HCT116 (cell line): ENCODE results near the gene RNF166. TPM values are rescaled to one million over a fixed set of nuclear protein-coding genes. Genes with fewer than 3 reads are reported as not detected.

Experiments used
- ATAC-seq: fragments of 200-7000 bp; cut with Tn5 transposase; 2 replicates; pipeline ENCODE4 v1.9.1; 2020; ENCODE audit warnings: mild to moderate bottlenecking, moderate library complexity
- BruUV-seq: library from RNA; stranded (reverse); fragments of 400-500 nt; replicated peaks from 2 replicates; lab custom pipeline; 2021; lab: Mats Ljungman, UMichigan
- CTCF ChIA-PET: fragments of 300-600 bp; sonication (Branson Sonifier 250); formaldehyde crosslinking; loops from one replicate; lab custom pipeline; 2021; ENCODE audit warnings: antibody characterized with exemption; lab: Charles Lee
- POLR2A ChIA-PET: fragments of 300-600, 350-600 bp; sonication (Branson Sonifier 250); formaldehyde crosslinking; loops from one replicate; lab custom pipeline; 2021; ENCODE audit warnings: antibody characterized with exemption; lab: Charles Lee
- RAD21 ChIA-PET, 2 experiments: fragments of 300-600 bp; sonication (Branson Sonifier 250); formaldehyde crosslinking; loops; one replicate each; lab custom pipeline; 2023; ENCODE audit warnings: low total read pairs in 2 of 2; ENCODE audit not compliant: uncharacterized antibody in 2 of 2, unreplicated experiment in 2 of 2, low non-redundant PET in 1 of 2; lab: Charles Lee
- DNase-seq: peaks from one replicate; pipeline ENCODE4 v3.0.0-alpha.2; 2010; ENCODE audit warnings: low read depth, low spot score
- H2AFZ ChIP-seq: fragments of 200-600 bp; shearing (Covaris generic), sonication (generic); 2 replicates; pipeline ENCODE4 v1.6.1; 2017; ENCODE audit warnings: low read depth, mixed run types, mixed read lengths, antibody characterized with exemption, low read length; ENCODE audit not compliant: poor library complexity, severe bottlenecking
- H3K27ac ChIP-seq: 2 replicates; pipeline ENCODE4 v1.5.1; 2012; ENCODE audit warnings: low read depth, low read length
- H3K27me3 ChIP-seq: fragments of 200-600 bp; sonication (generic); 2 replicates; pipeline ENCODE4 v1.6.1; 2016; ENCODE audit warnings: mixed run types, low read length, mixed read lengths; ENCODE audit not compliant: insufficient read depth
- H3K36me3 ChIP-seq, 2 experiments: fragments of 200-500 bp in 1 of 2; fragments of 200-600 bp in 1 of 2; sonication (Bioruptor generic) in 1 of 2; sonication (generic) in 1 of 2; 2 replicates each; pipeline versions ENCODE4 v1.5.1 to v1.6.1; 2014 to 2016; ENCODE audit warnings: low read length in 2 of 2, inconsistent platforms in 1 of 2, mixed read lengths in 1 of 2, mixed run types in 1 of 2; ENCODE audit not compliant: insufficient read depth in 2 of 2, control insufficient read depth in 1 of 2
- H3K4me1 ChIP-seq, 2 experiments: fragments of 200-600 bp in 1 of 2; sonication (generic) in 1 of 2; 2 replicates each; pipeline versions ENCODE4 v1.5.1 to v1.6.1; 2012 to 2017; ENCODE audit warnings: low read length in 2 of 2, inconsistent platforms in 1 of 2, mild to moderate bottlenecking in 1 of 2, mixed read lengths in 1 of 2, mixed run types in 1 of 2, moderate library complexity in 1 of 2; ENCODE audit not compliant: insufficient read depth in 2 of 2, control insufficient read depth in 1 of 2
- H3K4me2 ChIP-seq: fragments of 200-600 bp; sonication (generic); 2 replicates; pipeline ENCODE4 v1.6.1; 2017; ENCODE audit warnings: mixed run types, low read length, mixed read lengths
- H3K4me3 ChIP-seq, 2 experiments: fragments of 200-600 bp in 1 of 2; sonication (generic) in 1 of 2; replicated peaks in 1 of 2; 2 replicates each; pipeline ENCODE4 v1.5.1; 2011 to 2016; ENCODE audit warnings: low read length in 2 of 2, control low read depth in 1 of 2, low read depth in 1 of 2, mild to moderate bottlenecking in 1 of 2, mixed read lengths in 1 of 2, mixed run types in 1 of 2
- H3K79me2 ChIP-seq: fragments of 200-600 bp; sonication (generic); 2 replicates; pipeline ENCODE4 v1.6.1; 2017; ENCODE audit warnings: mild to moderate bottlenecking, mixed run types, low read length, moderate library complexity, mixed read lengths; ENCODE audit not compliant: insufficient read depth
- H3K9ac ChIP-seq: fragments of 200-600 bp; sonication (generic); 2 replicates; pipeline ENCODE4 v1.6.1; 2016; ENCODE audit warnings: low read length, mixed read lengths
- H3K9me2 ChIP-seq: fragments of 200-600 bp; sonication (generic), shearing (Covaris generic); 2 replicates; pipeline ENCODE4 v1.6.1; 2017; ENCODE audit warnings: mixed run types, mild to moderate bottlenecking, moderate library complexity; ENCODE audit not compliant: insufficient read depth
- H3K9me3 ChIP-seq, 2 experiments: fragments of 200-500 bp in 1 of 2; fragments of 200-600 bp in 1 of 2; sonication (Bioruptor generic) in 1 of 2; sonication (generic) in 1 of 2; 2 replicates each; pipeline ENCODE4 v1.6.1; 2014 to 2017; ENCODE audit warnings: low read length in 2 of 2, mixed read lengths in 2 of 2, inconsistent platforms in 1 of 2, low read depth in 1 of 2, mild to moderate bottlenecking in 1 of 2, mixed run types in 1 of 2, moderate library complexity in 1 of 2; ENCODE audit not compliant: control insufficient read depth in 1 of 2, insufficient read depth in 1 of 2
- H4K20me1 ChIP-seq: fragments of 200-600 bp; sonication (generic), shearing (Covaris generic); 2 replicates; pipeline ENCODE4 v1.6.1; 2017; ENCODE audit warnings: mixed run types, mild to moderate bottlenecking, moderate library complexity; ENCODE audit not compliant: insufficient read depth
- CBX3 ChIP-seq: IDR thresholded peaks from 2 replicates; pipeline ENCODE4 v1.6.1; 2012; ENCODE audit warnings: low read depth
- EGR1 ChIP-seq: IDR thresholded peaks from 2 replicates; pipeline ENCODE4 v1.6.1; 2012; ENCODE audit warnings: low read depth
- ELF1 ChIP-seq: IDR thresholded peaks from 2 replicates; pipeline ENCODE4 v1.6.1; 2012; ENCODE audit warnings: low read depth, borderline replicate concordance
- MAX ChIP-seq: IDR thresholded peaks from 2 replicates; pipeline ENCODE4 v1.6.1; 2012
- POLR2AphosphoS5 ChIP-seq: IDR thresholded peaks from 2 replicates; pipeline ENCODE4 v1.6.1; 2011; ENCODE audit warnings: mild to moderate bottlenecking, low read depth, low read length, moderate library complexity
- RAD21 ChIP-seq: IDR thresholded peaks from 2 replicates; pipeline ENCODE4 v1.6.1; 2012; ENCODE audit warnings: low read depth, mild to moderate bottlenecking
- intact Hi-C: fragments of 100-400 bp; cut with micrococcal nuclease; formaldehyde crosslinking; loops from 2 replicates; pipeline ENCODE4 v1.10.0; 2022
- total RNA-seq: library from RNA; stranded (reverse); gene quantifications from one replicate; pipeline ENCODE4 v1.2.1, GENCODE V29; 2021; ENCODE audit not compliant: unreplicated experiment

RNF166 gene
- total RNA-seq, 1 experiment from 2014 or later = 39.4 TPM

- DNase-seq (no peak), ATAC-seq (no peak)
- Histone ChIP-seq H3K9ac (no peak overlapping the region), H3K27me3 (no peaks in the 10 kb centered on the region), H2AFZ (no peak overlapping the region), H3K36me3 (peaks cover 45 to 69% of the 10 kb centered on the region in 2 experiments; a peak in 3 of 4 replicates), H3K9me3 (no peaks in the 10 kb centered on the region), H4K20me1 (0 out of 2 replicates have a peak, but pooled peaks cover 3% of the 10 kb centered on the region), H3K4me3 (no peak overlapping the region), H3K4me1 (peaks cover 0 to 5% of the 10 kb centered on the region in 2 experiments; a peak in 1 of 4 replicates), H3K4me2 (no peak overlapping the region), H3K79me2 (peaks cover 11% of the 10 kb centered on the region; the same call in 1 of the 2 replicates), H3K9me2 (no peaks in the 10 kb centered on the region), H3K27ac (no peak overlapping the region; the same call in 1 of the 2 replicates)
- ChIA-PET RAD21 (no interaction called here), CTCF (interaction anchor here (0.8 kb wide), 1 partner anchor 22 kb away, joined by 4 read pairs; no protein-coding TSS in a partner anchor), POLR2A (interaction anchor here (0.6 kb wide), 1 partner anchor 15 kb away, joined by 3 read pairs; no protein-coding TSS in a partner anchor)
- intact Hi-C loops = no loop called here
- no peak for TF ChIP-seq POLR2AphosphoS5
- TF ChIP-seq EGR1 = no peak
- TF ChIP-seq MAX = no peak
- no peak for TF ChIP-seq RAD21
- BruUV-seq = no TSS peak
Observed at GRCh38 chr16:88715312-88716190, 9.3 kb upstream of the RNF166 start.

- Histone ChIP-seq H3K36me3 (peaks cover 37 to 62% of the 10 kb centered on the region in 2 experiments; a peak in 3 of 4 replicates), H2AFZ (no peak overlapping the region), H3K4me1 (peaks cover 0 to 5% of the 10 kb centered on the region in 2 experiments; a peak in 1 of 4 replicates), H4K20me1 (0 out of 2 replicates have a peak, but pooled peaks cover 3% of the 10 kb centered on the region), H3K27me3 (no peaks in the 10 kb centered on the region), H3K4me3 (no peak overlapping the region), H3K9me3 (no peaks in the 10 kb centered on the region), H3K27ac (no peak overlapping the region; the same call in 1 of the 2 replicates), H3K79me2 (peaks cover 19% of the 10 kb centered on the region; the same call in 1 of the 2 replicates), H3K4me2 (no peak overlapping the region), H3K9me2 (no peaks in the 10 kb centered on the region), H3K9ac (no peak overlapping the region)
- intact Hi-C loops = no loop called here
- ChIA-PET CTCF (interaction anchor here (0.8 to 1.1 kb wide), 2 partner anchors 23 kb away, joined by 4 to 5 read pairs; no protein-coding TSS in a partner anchor), RAD21 (no interaction called here), POLR2A (no interaction called here)
- no peak for DNase-seq
- TF ChIP-seq ELF1 = no peak
- TF ChIP-seq CBX3 = no peak
- peak; percentile 4; the same call in 1 of the 2 replicates for ATAC-seq
- no TSS peak for BruUV-seq
Observed at GRCh38 chr16:88714420-88715302, 8.5 kb upstream of the RNF166 start.
